HepG2 (cell line): ENCODE data around the gene ATF3. TPM values are rescaled to one million over a fixed set of nuclear protein-coding genes. Genes with fewer than 3 reads are reported as not detected.

Experiments
- ARID2 ChIP-seq: sonication (generic); formaldehyde crosslinking; IDR thresholded peaks from 2 replicates; pipeline ENCODE4 v1.8.1; 2022; ENCODE audit warnings: mild to moderate bottlenecking, missing genetic modification reagents, borderline replicate concordance
- CBFB ChIP-seq: sonication (generic); formaldehyde crosslinking; IDR thresholded peaks from 2 replicates; pipeline ENCODE4 v1.4.0; 2020; ENCODE audit warnings: missing genetic modification reagents
- CEBPG ChIP-seq: IDR thresholded peaks from 2 replicates; pipeline ENCODE4 v1.6.1; 2016
- FOXO1 ChIP-seq: sonication (generic); formaldehyde crosslinking; IDR thresholded peaks from 2 replicates; pipeline ENCODE4 v1.4.0; 2020; ENCODE audit warnings: missing genetic modification reagents
- MAF1 ChIP-seq: sonication (generic); formaldehyde crosslinking; IDR thresholded peaks from 2 replicates; pipeline ENCODE4 v1.5.0; 2020; ENCODE audit warnings: missing genetic modification reagents, borderline replicate concordance
- MIER3 ChIP-seq: IDR thresholded peaks from 2 replicates; pipeline ENCODE4 v1.6.1; 2016; ENCODE audit warnings: missing compliant biosample characterization, borderline replicate concordance
- MIXL1 ChIP-seq: IDR thresholded peaks from 2 replicates; pipeline ENCODE4 v1.6.1; 2016
- NFKB2 ChIP-seq: sonication (generic); formaldehyde crosslinking; IDR thresholded peaks from 2 replicates; pipeline ENCODE4 v1.4.0; 2020; ENCODE audit warnings: missing genetic modification reagents, borderline replicate concordance
- TEAD2 ChIP-seq: sonication (generic); formaldehyde crosslinking; IDR thresholded peaks from 2 replicates; pipeline ENCODE4 v1.9.0; 2021; ENCODE audit warnings: missing genetic modification reagents
- XRCC5 ChIP-seq: fragments of 200-400 bp; formaldehyde crosslinking; optimal IDR thresholded peaks from 2 replicates; pipeline ENCODE3; 2017; ENCODE audit warnings: mild to moderate bottlenecking, low read length
- ZBTB40 ChIP-seq, 2 experiments: fragments of 450-650 bp in 1 of 2; sonication (generic) in 1 of 2; formaldehyde crosslinking in 1 of 2; IDR thresholded peaks; 2 replicates each; pipeline versions ENCODE4 v1.6.1 to v1.8.0; 2016 to 2022; ENCODE audit warnings: antibody characterized with exemption in 1 of 2, mild to moderate bottlenecking in 1 of 2, missing genetic modification reagents in 1 of 2
- ZNF12 ChIP-seq: sonication (generic); formaldehyde crosslinking; IDR thresholded peaks from 2 replicates; pipeline ENCODE4 v1.5.0; 2020; ENCODE audit warnings: missing genetic modification reagents
- ZNF256 ChIP-seq: sonication (generic); formaldehyde crosslinking; conservative IDR thresholded peaks from 2 replicates; pipeline ENCODE4 v1.4.0; 2020; ENCODE audit warnings: missing genetic modification reagents
- ZNF496 ChIP-seq: sonication (generic); formaldehyde crosslinking; IDR thresholded peaks from 2 replicates; pipeline ENCODE4 v1.8.1; 2023; ENCODE audit warnings: mild to moderate bottlenecking, moderate library complexity, missing genetic modification reagents; ENCODE audit not compliant: insufficient replicate concordance
- ZNF546 ChIP-seq: sonication (generic); formaldehyde crosslinking; conservative IDR thresholded peaks from 2 replicates; pipeline ENCODE4 v1.8.1; 2023; ENCODE audit warnings: mild to moderate bottlenecking, missing genetic modification reagents
- ZNF550 ChIP-seq: sonication (generic); formaldehyde crosslinking; IDR thresholded peaks from 2 replicates; pipeline ENCODE4 v1.4.0; 2020; ENCODE audit warnings: mild to moderate bottlenecking, missing genetic modification reagents, borderline replicate concordance
- ZNF652 ChIP-seq: IDR thresholded peaks from 2 replicates; pipeline ENCODE4 v1.6.1; 2016; ENCODE audit warnings: low read depth, borderline replicate concordance
- ZNF672 ChIP-seq: sonication (generic); formaldehyde crosslinking; IDR thresholded peaks from 2 replicates; pipeline ENCODE4 v1.8.1; 2022; ENCODE audit warnings: missing genetic modification reagents
- polyA plus RNA-seq, 8 experiments: library from polyadenylated mRNA; depleted of rRNA in 3 of 8; stranded (reverse) in 7 of 8; unstranded in 1 of 8; fragments of >200 nt; fragmentation: Illumina TruSeq in 4 of 8; extraction: Trizol in 4 of 8; gene quantifications; 2 replicates each; pipeline versions ENCODE4 v1.2.1 to v1.2.3, GENCODE V29; 2011 to 2016; ENCODE audit warnings: low read depth in 4 of 8, missing spikeins in 1 of 8, mixed read lengths in 1 of 8; ENCODE audit not compliant: insufficient read depth in 1 of 8
- total RNA-seq, 5 experiments: library from RNA; depleted of rRNA; stranded (reverse); fragments of >200 nt; fragmentation: Illumina TruSeq; extraction: Trizol; gene quantifications; 2 replicates each; pipeline ENCODE4 v1.2.3, GENCODE V29; 2016; ENCODE audit warnings: low read depth in 1 of 5
- TF ChIP-seq, protein P1 (sequence below): sonication (generic); formaldehyde crosslinking; IDR thresholded peaks from 2 replicates; pipeline ENCODE4 v1.4.0; 2020; ENCODE audit warnings: missing genetic modification reagents, mild to moderate bottlenecking, borderline replicate concordance

ATF3 gene
- total and polyA plus RNA-seq, 2 of the 13 experiments (the other 11 are each of a cell fraction or from before 2014, with no cell fraction given), result 5.0 to 13.0 TPM

DNA sequence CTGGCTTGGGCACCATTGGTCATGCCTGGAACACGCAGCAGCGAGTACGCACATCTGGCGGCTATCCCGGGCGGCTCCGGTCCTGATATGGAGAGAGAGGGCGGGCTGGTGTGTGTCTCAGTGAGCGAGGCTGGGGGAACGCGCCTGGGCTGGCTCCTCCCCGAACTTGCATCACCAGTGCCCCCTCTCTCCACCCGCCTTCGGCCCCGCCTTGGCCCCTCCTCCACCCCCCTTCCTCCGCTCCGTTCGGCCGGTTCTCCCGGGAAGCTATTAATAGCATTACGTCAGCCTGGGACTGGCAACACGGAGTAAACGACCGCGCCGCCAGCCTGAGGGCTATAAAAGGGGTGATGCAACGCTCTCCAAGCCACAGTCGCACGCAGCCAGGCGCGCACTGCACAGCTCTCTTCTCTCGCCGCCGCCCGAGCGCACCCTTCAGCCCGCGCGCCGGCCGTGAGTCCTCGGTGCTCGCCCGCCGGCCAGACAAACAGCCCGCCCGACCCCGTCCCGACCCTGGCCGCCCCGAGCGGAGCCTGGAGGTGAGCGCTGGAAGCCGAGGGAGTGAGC lies at the start of gene ATF3 (continued):
- TF ChIP-seq ARID2 (peak; percentile 70; the same call in 1 of the 2 replicates), MAF1 (0 out of 2 replicates have a peak, but pooled peaks have one; percentile 37), ZNF12 (peak; percentile 54; the same call in 1 of the 2 replicates), NFKB2 (peak; percentile 56; the same call in 1 of the 2 replicates), ZNF256 (CRISPR knock-in tag) (no peak; the same call in 1 of the 2 replicates), CBFB (CRISPR knock-in tag) (peak; percentile 85), XRCC5 (peak; percentile 18), ZNF652 (no peak), CEBPG (CRISPR knock-in tag) (peak; percentile 97), TEAD2 (CRISPR knock-in tag) (no peak), ZNF672 (CRISPR knock-in tag) (no peak), MIXL1 (CRISPR knock-in tag) (peak; percentile 83), ZBTB40 (IDR thresholded peaks at IDR 0.05) (no peak), ZBTB40 (CRISPR knock-in tag; IDR thresholded peaks at IDR 0.05) (peak; percentile 49), ZNF546 (CRISPR knock-in tag) (no peak; the same call in 1 of the 2 replicates), FOXO1 (CRISPR knock-in tag) (peak; percentile 82), ZNF496 (CRISPR knock-in tag) (no peak), MIER3 (CRISPR knock-in tag) (peak; percentile 44; the same call in 1 of the 2 replicates), ZNF550 (CRISPR knock-in tag) (no peak)
- TF ChIP-seq, protein P1, sequence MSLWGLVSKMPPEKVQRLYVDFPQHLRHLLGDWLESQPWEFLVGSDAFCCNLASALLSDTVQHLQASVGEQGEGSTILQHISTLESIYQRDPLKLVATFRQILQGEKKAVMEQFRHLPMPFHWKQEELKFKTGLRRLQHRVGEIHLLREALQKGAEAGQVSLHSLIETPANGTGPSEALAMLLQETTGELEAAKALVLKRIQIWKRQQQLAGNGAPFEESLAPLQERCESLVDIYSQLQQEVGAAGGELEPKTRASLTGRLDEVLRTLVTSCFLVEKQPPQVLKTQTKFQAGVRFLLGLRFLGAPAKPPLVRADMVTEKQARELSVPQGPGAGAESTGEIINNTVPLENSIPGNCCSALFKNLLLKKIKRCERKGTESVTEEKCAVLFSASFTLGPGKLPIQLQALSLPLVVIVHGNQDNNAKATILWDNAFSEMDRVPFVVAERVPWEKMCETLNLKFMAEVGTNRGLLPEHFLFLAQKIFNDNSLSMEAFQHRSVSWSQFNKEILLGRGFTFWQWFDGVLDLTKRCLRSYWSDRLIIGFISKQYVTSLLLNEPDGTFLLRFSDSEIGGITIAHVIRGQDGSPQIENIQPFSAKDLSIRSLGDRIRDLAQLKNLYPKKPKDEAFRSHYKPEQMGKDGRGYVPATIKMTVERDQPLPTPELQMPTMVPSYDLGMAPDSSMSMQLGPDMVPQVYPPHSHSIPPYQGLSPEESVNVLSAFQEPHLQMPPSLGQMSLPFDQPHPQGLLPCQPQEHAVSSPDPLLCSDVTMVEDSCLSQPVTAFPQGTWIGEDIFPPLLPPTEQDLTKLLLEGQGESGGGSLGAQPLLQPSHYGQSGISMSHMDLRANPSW (CRISPR knock-in tag), result no peak
